Medulla oblongata (tissue), 1 donor: Measurements from ENCODE around the gene ACSL6.

Experiments used
- DNase-seq: peaks from one replicate; pipeline ENCODE4 v3.0.0-alpha.2; 2015; ENCODE audit errors: extremely low spot score

Gene ACSL6

GRCh38 chr5:132011622-132012343 lies at the start of gene ACSL6:
Gene ACSL6 (minus strand): TSS chr5:132011658. CDS start chr5:132011553, 105 bp downstream.
- peak; percentile 36 for DNase-seq

DNA sequence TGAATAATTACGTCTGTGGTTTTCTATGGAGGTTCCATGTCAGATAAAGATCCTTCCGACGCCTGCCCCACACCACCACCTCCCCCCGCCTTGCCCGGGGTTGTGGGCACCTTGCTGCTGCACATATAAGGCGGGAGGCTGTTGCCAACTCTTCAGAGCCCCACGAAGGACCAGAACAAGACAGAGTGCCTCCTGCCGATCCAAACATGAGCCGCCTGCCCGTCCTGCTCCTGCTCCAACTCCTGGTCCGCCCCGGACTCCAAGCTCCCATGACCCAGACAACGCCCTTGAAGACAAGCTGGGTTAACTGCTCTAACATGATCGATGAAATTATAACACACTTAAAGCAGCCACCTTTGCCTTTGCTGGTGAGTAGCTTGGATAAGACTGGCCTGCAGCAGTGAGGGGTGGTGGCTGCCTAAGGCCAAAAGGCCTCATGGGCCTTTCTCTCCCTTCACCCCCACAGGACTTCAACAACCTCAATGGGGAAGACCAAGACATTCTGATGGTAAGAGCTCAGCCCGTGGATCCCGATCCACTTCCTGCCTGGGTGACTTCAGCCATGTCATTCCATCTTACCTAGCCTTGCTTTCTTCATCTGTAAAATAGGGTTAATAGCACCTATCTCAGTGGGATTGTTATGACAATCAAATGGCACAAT lies 49.2 kb upstream of the ACSL6 start, which contains the start of gene IL3:
Gene IL3 (plus strand): TSS at position 155 of the 661 bp plus-strand sequence. CDS start 52 bp downstream, at position 207.
- DNase-seq, result no peak

DNA sequence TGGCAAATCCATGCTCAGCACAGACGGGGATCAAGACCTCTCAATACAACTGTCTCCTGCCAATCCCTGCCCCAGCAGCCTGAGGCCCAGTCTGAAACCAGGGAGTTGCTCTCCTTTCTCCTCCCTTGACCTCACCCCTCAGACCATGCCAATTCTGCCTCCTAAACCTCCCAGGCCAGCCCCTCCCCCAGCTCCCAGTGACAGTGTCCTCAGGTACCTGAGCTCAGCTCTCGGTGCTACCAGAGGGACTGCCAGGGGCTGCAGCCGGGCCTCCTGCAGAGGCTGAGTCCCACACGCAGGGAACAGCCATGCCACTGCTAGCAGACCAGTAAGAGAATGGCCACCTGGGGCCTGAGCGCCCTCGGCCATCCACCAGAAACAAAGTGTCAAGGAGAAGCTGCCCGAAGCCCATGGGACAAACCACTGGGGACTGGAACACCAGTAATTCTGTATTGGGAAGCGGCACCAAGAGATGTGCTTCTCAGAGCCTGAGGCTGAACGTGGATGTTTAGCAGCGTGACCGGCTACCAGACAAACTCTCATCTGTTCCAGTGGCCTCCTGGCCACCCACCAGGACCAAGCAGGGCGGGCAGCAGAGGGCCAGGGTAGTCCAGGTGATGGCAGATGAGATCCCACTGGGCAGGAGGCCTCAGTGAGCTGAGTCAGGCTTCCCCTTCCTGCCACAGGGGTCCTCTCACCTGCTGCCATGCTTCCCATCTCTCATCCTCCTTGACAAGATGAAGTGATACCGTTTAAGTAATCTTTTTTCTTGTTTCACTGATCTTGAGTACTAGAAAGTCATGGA lies 48.4 kb upstream of the ACSL6 start:
- no peak for DNase-seq

GRCh38 chr5:132059043-132059695 lies 47.7 kb upstream of the ACSL6 start:
- DNase-seq, result no peak

GRCh38 chr5:132058646-132059042 lies 47.2 kb upstream of the ACSL6 start:
- DNase-seq, result no peak

DNA sequence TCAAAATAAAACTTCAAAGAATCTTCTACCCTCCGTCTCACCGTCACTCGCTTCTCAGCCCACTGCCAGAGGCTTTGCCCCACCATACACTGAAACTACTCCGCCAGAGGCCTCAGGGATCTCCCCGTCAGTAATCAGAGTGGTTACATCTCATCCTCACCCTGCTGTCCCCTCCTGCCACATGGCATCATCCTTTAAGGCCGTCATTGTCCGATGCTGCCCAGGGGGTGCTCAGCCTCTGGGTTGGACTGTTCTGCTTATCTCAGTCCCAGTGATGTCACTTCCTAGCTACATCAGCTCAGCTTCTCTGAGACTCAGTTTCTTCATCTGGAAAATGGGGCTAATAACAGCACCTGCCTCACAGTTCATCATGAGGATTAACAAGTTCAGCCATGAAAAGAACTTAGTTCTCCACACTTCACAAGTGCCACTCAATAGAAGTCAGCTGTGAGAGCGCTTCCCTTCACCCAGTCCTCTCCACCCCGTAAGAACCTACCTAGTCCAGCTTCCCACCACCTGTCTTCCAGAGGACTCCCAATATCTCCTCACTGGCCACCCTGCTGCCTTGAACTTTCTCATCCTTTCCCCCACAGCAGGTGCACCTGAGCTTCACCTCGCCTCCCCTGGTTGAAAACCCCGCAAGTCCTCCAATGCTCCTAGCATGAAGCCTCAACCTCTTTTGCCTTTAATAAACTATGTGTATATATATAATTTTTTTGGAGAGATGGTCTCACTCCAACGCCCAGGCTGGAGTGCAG lies 46.2 kb upstream of the ACSL6 start:
- no peak for DNase-seq

DNA sequence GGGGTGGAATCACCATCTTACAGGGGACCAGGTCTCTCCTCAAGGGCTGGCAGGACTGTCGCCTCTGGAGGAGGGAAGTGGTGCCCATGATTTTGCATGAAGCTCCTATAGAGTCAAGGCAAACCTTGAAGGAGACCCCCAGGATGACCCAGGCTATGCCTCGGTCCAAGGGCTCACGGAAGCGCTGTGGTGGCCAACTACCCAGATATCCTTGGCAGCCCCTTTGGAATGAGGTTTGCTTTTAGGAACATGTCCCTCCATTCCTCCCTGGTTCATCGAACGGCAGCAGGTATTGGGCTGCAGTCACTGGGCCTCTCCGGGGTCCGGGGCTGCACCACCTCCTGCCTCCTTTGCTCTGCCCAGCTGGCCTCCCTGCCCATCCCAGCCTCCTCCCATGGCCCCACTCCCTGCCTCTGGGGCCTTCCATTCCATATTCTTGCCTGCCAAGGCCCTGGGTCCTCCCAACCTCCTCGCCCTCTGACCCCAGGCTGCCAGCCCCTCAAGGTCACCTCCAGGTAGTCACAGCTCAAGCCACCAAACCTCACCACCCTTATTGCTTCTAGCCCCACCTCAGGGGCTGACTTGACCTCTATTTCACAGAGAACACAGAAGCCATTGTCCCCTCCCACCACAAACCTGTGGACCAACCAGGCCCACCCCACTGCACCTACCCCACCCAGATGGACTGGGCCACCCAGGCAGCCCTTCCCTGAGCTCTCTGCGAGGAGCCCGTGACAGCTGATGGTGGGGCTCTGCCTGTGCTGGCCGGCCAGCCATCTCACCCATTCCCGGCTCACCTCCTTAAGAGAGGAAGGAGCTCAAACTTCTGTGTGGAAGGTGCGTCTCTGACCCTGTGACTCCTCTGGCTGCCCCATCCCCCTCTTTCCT lies 45.4 kb upstream of the ACSL6 start:
- no peak for DNase-seq

- no peak for DNase-seq
Measured at GRCh38 chr5:132055808-132056609, 44.6 kb upstream of the ACSL6 start.

DNA sequence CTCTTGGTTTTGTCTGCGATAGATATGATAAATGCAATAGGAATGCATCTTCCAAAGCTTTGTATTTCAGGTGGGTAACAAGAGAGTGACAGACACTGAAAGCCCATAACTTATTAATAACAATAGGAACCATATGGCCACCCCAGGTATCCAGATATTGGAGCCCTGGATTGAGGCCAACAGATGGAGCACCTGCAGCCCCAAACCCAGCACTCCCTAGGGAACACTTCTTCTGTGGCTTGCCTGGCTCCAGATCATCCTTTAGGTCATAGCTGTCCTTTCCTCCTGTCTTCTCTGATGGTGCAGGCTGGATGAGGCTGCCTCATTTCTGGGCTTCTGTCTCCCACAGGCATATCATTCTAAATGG lies 44.0 kb upstream of the ACSL6 start:
- DNase-seq, result no peak

DNA sequence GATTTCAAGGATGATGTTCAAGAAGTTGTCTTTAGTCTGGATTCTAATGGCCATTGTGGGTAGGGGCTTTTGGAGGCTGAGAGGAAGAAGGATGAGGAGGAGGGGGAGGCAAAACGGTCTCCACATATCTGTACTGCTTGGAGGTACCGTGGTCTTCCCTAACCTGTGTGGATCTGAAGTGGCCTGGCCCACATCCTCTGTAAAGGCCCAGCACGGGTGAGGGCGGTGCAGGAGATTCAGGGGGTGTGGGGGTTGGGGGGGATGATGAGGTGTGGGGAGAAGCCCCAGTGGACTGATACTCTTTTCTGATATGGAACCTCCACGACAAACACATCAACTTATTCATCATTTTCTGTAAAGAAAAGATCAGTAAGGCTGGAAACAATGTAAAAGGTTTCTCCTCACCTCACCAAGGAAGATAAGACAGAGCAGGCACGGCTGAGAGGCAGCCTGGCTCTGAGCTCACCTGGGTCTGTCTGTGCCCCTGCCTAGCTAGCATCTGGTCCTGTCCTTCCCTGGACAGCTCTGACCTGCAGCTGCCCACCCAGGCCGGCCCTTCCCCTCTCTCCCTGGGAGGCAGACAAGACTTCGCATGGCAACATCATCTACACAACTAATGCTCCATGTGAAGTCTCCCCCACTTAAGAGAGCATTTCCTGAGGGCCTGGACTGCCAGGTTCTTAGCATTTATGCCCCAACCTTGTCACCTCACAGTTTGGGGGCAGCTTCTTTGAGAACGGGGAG lies 43.4 kb upstream of the ACSL6 start:
- no peak for DNase-seq

GRCh38 chr5:132054031-132054696 lies 42.7 kb upstream of the ACSL6 start:
- DNase-seq, result no peak

DNA sequence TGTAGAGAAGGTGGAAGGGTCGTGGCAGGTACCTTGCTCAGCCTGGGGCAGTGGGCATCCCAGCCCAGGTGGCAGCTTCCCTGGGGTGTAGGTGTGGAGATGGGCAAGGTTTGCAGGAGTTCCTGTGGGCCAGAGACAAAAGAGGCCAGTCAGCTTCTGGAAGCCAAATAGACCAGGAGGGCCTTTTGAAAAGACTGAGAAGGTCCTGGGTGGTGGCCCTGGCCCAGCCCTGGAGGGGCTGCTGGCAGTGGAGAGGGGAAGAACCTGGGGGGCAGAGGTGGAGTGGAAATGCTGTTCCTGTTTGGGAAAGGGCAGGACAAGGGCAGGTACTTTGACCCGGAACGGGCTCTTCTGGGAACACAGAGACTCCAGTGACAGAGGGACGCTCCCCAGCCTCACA lies 42.0 kb upstream of the ACSL6 start:
- DNase-seq, result no peak

DNA sequence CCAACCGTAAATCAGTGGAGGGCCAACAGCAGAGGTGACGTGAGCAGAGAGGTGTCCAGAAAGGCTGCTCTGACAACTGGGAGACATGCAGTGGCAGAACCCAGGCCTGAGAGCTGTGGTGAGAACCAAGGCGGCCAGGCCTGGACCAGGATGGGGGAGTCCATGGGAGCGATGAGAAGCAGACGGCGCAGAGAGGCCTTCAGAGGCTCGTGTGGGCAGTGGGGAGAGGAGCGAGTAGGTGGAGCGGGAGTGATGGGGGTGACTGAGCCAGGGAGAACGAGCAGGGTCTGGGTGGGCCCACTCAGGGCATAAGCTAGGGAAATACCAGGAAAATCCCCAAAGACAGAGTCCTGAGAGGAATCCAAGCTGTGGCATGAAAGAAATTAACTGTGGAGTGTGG lies 41.1 kb upstream of the ACSL6 start:
- no peak for DNase-seq

- no peak for DNase-seq
Measured at GRCh38 chr5:132050661-132051552, 39.4 kb upstream of the ACSL6 start.

- DNase-seq, result peak; percentile 73
Measured at GRCh38 chr5:132050136-132050535, 38.7 kb upstream of the ACSL6 start.

DNA sequence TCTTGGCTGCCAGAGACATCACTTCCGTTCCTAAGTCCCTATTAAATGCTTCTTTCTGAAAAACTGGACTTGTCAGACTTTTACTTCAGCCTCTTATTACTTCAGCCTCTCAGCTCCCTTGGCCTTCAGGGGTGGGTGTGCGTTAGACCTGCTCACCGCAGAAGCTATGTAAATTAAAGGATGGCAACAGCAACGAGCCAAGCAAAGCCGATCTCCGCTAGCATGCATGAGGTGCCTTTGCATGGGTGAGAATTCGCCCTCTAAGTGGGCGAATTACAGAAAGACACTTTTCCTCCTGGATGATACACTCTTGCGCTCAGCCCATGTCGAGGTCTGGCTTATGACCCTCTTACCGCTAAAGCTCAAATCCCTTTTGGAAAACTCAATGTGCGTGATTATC lies 38.1 kb upstream of the ACSL6 start:
- no peak for DNase-seq

- DNase-seq, result no peak
Measured at GRCh38 chr5:132049093-132049492, 37.6 kb upstream of the ACSL6 start.
